DMS 273 (cell line): ENCODE results near the gene NR5A1.

Experiments used
- DNase-seq: peaks from one replicate; lab custom pipeline; 2025; ENCODE audit not compliant: unreplicated experiment; lab: John Stamatoyannopoulos, UW

NR5A1 gene

GRCh38 chr9:124500028-124500795 is 7.0 kb downstream of the NR5A1 start:
- DNase-seq: no peak

GRCh38 chr9:124499216-124499615 is 8.0 kb downstream of the NR5A1 start:
- DNase-seq: no peak

DNA sequence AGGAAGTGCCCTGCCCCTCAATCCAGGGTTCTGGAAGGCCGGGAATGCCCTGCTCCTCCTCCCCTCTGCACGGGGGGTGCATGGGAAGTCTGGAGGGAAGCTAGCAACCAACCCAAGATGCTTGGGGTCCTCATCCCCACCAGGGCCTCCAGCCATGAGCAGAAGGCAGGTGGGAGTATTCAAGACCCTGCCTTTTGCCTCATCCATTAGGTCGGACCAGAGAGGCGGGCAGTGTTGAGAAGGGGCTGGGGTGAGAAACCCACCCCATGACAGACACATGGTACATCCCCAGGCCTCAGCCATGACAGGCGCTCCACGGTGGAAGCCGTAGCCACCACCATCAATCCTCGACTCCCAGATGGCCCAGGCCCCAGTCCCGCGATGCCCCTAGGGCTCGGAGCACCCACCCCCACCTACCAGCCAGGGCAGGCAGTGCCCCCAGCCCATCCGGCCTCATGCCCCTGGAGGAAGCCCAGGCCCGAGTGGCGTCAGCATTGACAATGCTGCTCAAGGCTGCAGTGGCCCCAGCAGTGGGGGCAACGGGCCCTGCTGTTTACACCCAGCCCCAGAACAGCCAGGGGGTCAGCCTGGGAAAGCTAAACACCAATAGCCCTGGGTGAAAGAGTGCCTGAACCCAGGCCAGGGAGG is 8.6 kb downstream of the NR5A1 start:
- DNase-seq: no peak

GRCh38 chr9:124498040-124498439 is 9.2 kb downstream of the NR5A1 start:
- no peak for DNase-seq

GRCh38 chr9:124497441-124497840 is 9.8 kb downstream of the NR5A1 start:
- no peak for DNase-seq

GRCh38 chr9:124496463-124496862 is 10.7 kb downstream of the NR5A1 start:
- no peak for DNase-seq

GRCh38 chr9:124496075-124496449 is 11.1 kb downstream of the NR5A1 start:
- no peak for DNase-seq

DNA sequence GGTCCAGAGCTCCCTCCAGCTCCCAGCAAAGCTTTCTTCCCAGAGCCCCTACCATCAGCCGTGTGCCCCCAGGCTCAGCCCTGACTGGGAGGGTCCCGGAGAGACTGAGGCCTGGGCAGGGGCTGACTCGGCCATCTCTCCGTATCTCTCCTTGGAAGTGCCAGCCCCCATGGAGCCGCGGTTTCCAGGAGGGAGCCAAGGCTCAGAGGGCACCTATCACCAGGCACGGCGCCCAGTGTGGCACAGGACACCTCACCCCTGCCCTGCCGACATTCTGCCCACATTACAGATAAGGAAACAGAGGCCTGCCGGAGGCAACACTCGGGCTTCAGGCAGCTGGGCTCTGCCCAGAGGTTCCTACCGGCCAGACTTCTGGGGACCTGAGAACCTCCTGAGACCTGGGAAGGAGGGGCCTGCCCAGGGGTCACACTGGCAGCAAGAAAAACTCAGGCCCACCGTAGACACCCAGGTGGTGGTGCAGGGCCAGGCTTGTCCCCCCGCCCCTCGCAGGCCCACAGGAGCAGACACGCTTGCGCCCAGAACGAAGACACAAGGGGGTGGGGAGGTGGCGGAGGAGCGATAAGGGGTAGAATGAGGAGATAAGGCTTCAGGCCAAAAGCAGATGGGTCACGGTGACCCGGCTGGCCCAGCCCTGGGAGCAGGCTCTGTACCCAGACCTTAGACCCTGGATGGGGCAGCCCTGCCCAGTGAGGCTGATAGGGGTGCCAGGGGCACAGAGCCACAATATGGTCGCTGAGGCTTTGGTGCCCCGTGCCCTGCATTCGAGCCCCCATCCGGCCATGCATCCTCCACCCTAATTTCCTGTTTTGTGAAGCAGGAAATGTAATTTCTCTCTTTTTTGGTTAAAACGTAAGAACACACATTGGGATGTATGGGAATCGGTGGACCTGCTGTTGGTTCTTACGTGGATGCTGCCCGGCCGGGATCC is 11.8 kb downstream of the NR5A1 start:
- no peak for DNase-seq

- DNase-seq: no peak
Observed at GRCh38 chr9:124493794-124494479, 13.3 kb downstream of the NR5A1 start.

- no peak for DNase-seq
Observed at GRCh38 chr9:124493218-124493617, 14.0 kb downstream of the NR5A1 start.

- DNase-seq: no peak
Observed at GRCh38 chr9:124492818-124493217, 14.4 kb downstream of the NR5A1 start.

DNA sequence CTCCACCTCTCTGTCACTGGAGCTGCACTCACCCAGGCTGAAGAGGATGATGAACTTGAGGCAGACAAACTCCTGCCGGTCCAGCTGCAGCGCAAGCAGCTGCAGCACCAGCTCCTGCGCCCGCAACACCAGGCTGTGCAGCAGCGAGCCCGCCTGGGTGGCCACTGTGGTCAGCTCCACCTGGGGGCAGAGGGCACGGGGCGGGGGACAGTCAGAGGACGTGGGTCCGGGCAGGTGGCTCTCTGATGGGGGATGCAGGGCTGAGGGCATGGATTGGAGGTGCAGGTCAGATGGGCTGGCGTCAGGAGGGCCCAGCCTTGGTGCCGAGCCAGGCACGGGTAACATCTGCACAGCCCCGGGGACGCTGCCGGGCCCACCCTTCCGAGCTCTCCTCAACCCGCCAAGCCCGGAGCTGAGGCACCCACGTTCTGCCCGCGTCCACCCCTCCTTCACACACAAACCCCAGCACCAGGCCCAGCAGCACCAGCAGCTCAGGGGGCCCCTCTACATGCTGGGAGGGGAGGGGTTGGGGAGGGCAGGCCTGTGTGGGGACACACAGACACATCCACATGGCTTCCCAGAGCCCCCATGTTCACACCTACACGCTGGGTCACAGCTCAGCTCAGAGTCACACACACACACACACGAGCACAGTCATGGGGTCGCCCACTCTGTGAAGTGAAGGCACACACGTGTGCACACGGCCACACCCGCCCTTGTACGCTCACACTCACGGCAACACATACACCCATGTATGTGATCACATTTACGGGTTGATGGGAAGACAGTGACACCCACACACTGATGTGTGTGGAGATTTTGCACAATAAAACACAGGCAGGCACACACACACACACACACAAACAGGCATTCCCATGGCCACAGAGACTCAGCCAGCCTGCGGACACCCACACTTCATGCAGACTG is 15.9 kb downstream of the NR5A1 start:
- DNase-seq: no peak

DNA sequence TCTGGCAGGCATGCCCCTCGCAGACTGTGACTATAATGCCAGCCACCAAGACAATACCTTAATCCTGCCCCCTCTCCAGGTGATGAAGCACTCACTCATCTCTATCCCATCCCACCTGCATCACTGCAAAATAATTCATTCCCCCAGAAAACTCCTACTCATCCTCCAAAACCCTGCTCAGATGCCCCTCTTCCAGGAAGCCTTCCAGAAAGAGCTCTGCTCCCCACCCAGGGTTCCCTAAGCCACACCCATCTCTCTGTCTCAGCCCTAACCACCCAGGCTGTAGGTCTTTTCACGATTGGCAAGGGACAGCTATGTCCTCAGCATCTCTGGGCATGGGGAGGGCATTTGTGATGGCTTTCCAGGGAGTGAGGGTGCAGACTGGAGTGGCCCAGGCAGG is 17.2 kb downstream of the NR5A1 start:
- no peak for DNase-seq

- DNase-seq: no peak
Observed at GRCh38 chr9:124489222-124489621, 18.0 kb downstream of the NR5A1 start.

- DNase-seq: no peak
Observed at GRCh38 chr9:124488641-124489210, 18.5 kb downstream of the NR5A1 start.

DNA sequence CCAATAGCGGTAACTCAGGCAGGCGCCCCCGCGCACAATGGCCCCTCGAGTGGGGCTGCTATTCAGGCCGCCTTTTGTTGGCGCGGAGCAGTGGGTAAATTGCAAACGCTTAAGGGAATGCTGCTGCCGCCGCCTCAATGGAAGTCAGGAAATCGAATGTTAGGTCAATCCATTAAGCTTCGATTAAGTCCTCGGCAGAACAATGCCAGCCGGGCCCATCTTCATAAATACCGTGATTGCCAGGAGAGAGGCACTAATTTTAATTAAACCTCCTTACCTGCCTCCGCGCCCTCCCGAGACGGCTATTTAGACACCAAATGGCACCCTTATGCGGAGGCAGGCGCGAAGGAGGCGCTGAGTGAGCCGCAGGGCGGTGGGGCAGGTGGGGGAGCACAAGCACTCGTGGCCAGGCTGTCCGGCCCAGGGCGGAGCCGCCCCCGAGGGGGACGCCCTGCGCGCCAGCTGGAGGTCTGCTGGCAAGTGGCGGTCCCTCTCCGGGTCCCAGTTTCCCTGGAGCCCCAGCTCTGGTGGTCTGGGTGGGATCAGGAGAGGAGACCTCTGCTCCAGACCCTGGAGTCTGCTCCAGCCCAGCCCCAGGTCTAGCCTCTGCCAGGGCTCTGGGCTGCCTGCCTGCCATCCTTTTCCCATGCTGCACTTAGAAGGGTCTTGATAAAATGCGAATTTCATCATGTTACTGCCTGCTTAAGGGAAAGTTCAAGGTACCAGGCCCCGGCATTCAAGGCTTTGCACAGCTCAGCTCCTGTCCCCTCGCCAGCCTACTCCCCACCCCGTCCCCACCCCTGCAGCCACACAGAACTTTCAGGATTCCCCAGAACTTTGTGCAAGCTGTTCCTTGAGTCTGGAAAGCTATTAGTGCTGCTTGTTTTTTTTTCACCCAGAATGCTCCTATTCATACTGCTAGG is 19.7 kb downstream of the NR5A1 start:
- no peak for DNase-seq

- DNase-seq: no peak
Observed at GRCh38 chr9:124486778-124487259, 20.4 kb downstream of the NR5A1 start.

DNA sequence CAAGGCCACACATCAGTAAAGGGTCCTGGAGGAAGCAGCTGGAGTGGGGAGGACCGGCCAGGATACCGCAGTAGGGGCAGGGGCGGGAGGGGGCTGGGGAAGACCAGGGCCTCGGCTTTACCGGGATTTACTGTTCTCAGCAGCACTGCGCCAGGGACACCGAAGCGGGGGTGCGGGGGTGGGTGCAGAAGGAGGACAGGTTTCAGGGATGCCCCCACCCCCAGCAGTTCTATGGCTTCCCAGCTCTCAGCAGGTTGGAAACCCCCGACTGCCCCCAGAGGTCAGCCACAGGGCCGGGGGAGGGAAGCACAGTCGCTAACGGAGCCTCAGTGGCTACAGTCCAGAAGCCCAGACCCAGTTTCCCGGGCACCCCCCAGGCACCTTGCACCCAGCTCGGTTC is 21.3 kb downstream of the NR5A1 start:
- DNase-seq: no peak
